Common myeloid progenitor, CD34-positive (primary cell): Measurements from ENCODE around the gene ARHGAP40.
A peak's percentile ranks its signal among the peaks of the same experiment; 100 is the strongest.

Experiments used
- CTCF ChIA-PET: fragments of 350-600 bp; sonication (Branson Sonifier 250); formaldehyde crosslinking; loops from one replicate; lab custom pipeline; 2021; ENCODE audit warnings: antibody characterized with exemption; lab: Charles Lee
- POLR2A ChIA-PET: fragments of 350-600 bp; sonication (Branson Sonifier 250); formaldehyde crosslinking; loops from one replicate; lab custom pipeline; 2021; ENCODE audit warnings: antibody characterized with exemption; lab: Charles Lee
- DNase-seq, 3 donors: peaks; one replicate each; pipeline versions ENCODE4 v3.0.0 to v3.0.0-alpha.2; 2013
- H3K27ac ChIP-seq, 2 experiments: 1 replicate in 1 of 2; 2 replicates in 1 of 2; pipeline ENCODE4 v1.7.0; 2013; ENCODE audit warnings: inconsistent platforms in 2 of 2, low read length in 2 of 2, mild to moderate bottlenecking in 2 of 2, low read depth in 1 of 2, moderate library complexity in 1 of 2; ENCODE audit not compliant: severe bottlenecking in 2 of 2, insufficient read depth in 1 of 2, poor library complexity in 1 of 2
- H3K27me3 ChIP-seq, 5 experiments: replicated peaks in 2 of 5; 1 replicate in 3 of 5; 2 replicates in 2 of 5; pipeline versions ENCODE4 v1.6.1 to v1.7.0; 2013; ENCODE audit warnings: low read length in 4 of 5, mild to moderate bottlenecking in 2 of 5, moderate library complexity in 2 of 5, inconsistent platforms in 1 of 5; ENCODE audit not compliant: insufficient read depth in 5 of 5, control insufficient read depth in 4 of 5
- H3K36me3 ChIP-seq, 4 experiments: 1 replicate in 2 of 4; 2 replicates in 2 of 4; pipeline versions ENCODE4 v1.6.1 to v1.7.0; 2013; ENCODE audit warnings: low read length in 3 of 4, control low read depth in 1 of 4, mild to moderate bottlenecking in 1 of 4; ENCODE audit not compliant: control insufficient read depth in 4 of 4, insufficient read depth in 4 of 4
- H3K4me1 ChIP-seq, 4 experiments: 1 replicate in 3 of 4; 2 replicates in 1 of 4; pipeline versions ENCODE4 v1.6.1 to v1.7.1; 2013; ENCODE audit warnings: low read length in 3 of 4, mild to moderate bottlenecking in 3 of 4, control low read depth in 1 of 4, inconsistent platforms in 1 of 4, moderate library complexity in 1 of 4; ENCODE audit not compliant: control insufficient read depth in 4 of 4, insufficient read depth in 4 of 4; ENCODE audit errors: control extremely low read depth in 1 of 4
- H3K4me3 ChIP-seq, 7 experiments: 1 replicate in 4 of 7; 2 replicates in 3 of 7; pipeline versions ENCODE4 v1.5.1 to v1.7.0; 2013; ENCODE audit warnings: mild to moderate bottlenecking in 7 of 7, low read length in 6 of 7, moderate library complexity in 6 of 7, inconsistent platforms in 2 of 7, low read depth in 2 of 7, control low read depth in 1 of 7; ENCODE audit not compliant: insufficient read depth in 4 of 7, control insufficient read depth in 1 of 7; ENCODE audit errors: extremely low read depth in 1 of 7
- H3K9me3 ChIP-seq, 5 experiments: 1 replicate in 4 of 5; 2 replicates in 1 of 5; pipeline versions ENCODE4 v1.6.1 to v1.7.1; 2013; ENCODE audit warnings: low read length in 4 of 5, mild to moderate bottlenecking in 2 of 5, inconsistent platforms in 1 of 5, low read depth in 1 of 5, moderate library complexity in 1 of 5; ENCODE audit not compliant: control insufficient read depth in 4 of 5, insufficient read depth in 2 of 5; ENCODE audit errors: control extremely low read depth in 1 of 5
- whole genome bisulfite sequencing: methylation state at CpG from one replicate; pipeline ENCODE4 v1.1.5; 2013; ENCODE audit not compliant: insufficient coverage; 5-methylcytosine and 5-hydroxymethylcytosine counted together

The ARHGAP40 gene

GRCh38 chr20:38669688-38670087 is 68.1 kb downstream of the ARHGAP40 start:
- ChIA-PET POLR2A (no interaction called here), CTCF (interaction anchor here (1.1 to 2.6 kb wide), 2 partner anchors 11 to 56 kb away, joined by 3 to 11 read pairs; no protein-coding TSS in a partner anchor)
- DNase-seq = no peak
- Histone ChIP-seq H3K4me3 (no peak overlapping the region), H3K36me3 (no peaks in the 10 kb centered on the region), H3K27ac (no peak overlapping the region), H3K4me1 (peaks cover 0 to 14% (median 10%) of the 10 kb centered on the region in 4 experiments), H3K27me3 (peaks cover 8 to 69% (median 24%) of the 10 kb centered on the region in 5 experiments), H3K9me3 (peaks cover 0 to under 1% (median 0%) of the 10 kb centered on the region in 5 experiments)

GRCh38 chr20:38670786-38671185 is 69.2 kb downstream of the ARHGAP40 start:
- WGBS = 90% methylated on average over 2 of the region's 3 CpGs

GRCh38 chr20:38671186-38671585 is 69.6 kb downstream of the ARHGAP40 start:
- CTCF ChIA-PET = interaction anchor here (1.1 to 1.4 kb wide), 3 partner anchors 13 to 54 kb away, joined by 4 to 6 read pairs (median 4); no protein-coding TSS in a partner anchor
- 28% methylated on average over 5 of the region's 6 CpGs for WGBS
- Histone ChIP-seq H3K9me3 (peaks cover 0 to 3% (median 0%) of the 10 kb centered on the region in 5 experiments), H3K36me3 (no peaks in the 10 kb centered on the region), H3K4me3 (no peak overlapping the region), H3K27me3 (peaks cover 9 to 74% (median 27%) of the 10 kb centered on the region in 5 experiments), H3K4me1 (peaks cover 0 to 16% (median 10%) of the 10 kb centered on the region in 4 experiments), H3K27ac (no peak overlapping the region)
- POLR2A ChIA-PET = no interaction called here
- DNase-seq = no peak

More at GRCh38 chr20:38670786-38671185, 69.2 kb downstream of the ARHGAP40 start:
- peaks cover 0 to 3% (median 0%) of the 10 kb centered on the region in 5 experiments for H3K9me3 ChIP-seq
- peaks cover 0 to 16% (median 10%) of the 10 kb centered on the region in 4 experiments for H3K4me1 ChIP-seq
- ChIA-PET CTCF (interaction anchor here (1.1 to 1.4 kb wide), 3 partner anchors 12 to 55 kb away, joined by 4 to 6 read pairs (median 4); no protein-coding TSS in a partner anchor), POLR2A (no interaction called here)
- no peak overlapping the region for H3K27ac ChIP-seq
- H3K36me3 ChIP-seq = no peaks in the 10 kb centered on the region
- peaks cover 8 to 71% (median 27%) of the 10 kb centered on the region in 5 experiments for H3K27me3 ChIP-seq
- H3K4me3 ChIP-seq = no peak overlapping the region
- no peak for DNase-seq

GRCh38 chr20:38671701-38672292 is 70.2 kb downstream of the ARHGAP40 start:
- 52% methylated on average over 3 of the region's 4 CpGs for WGBS
- peaks cover 0 to 16% (median 10%) of the 10 kb centered on the region in 4 experiments for H3K4me1 ChIP-seq
- no peak overlapping the region for H3K4me3 ChIP-seq
- peaks cover 11 to 77% (median 27%) of the 10 kb centered on the region in 5 experiments for H3K27me3 ChIP-seq
- H3K27ac ChIP-seq = no peak overlapping the region
- ChIA-PET POLR2A (no interaction called here), CTCF (interaction anchor here (1.1 to 1.4 kb wide), 3 partner anchors 13 to 54 kb away, joined by 4 to 6 read pairs (median 4); no protein-coding TSS in a partner anchor)
- no peak for DNase-seq
- H3K9me3 ChIP-seq = peaks cover 0 to 3% (median 0%) of the 10 kb centered on the region in 5 experiments
- H3K36me3 ChIP-seq = no peaks in the 10 kb centered on the region

- no peak for DNase-seq
- POLR2A ChIA-PET = no interaction called here
- H3K9me3 ChIP-seq = peaks cover 0 to 3% (median 0%) of the 10 kb centered on the region in 5 experiments
- no peak overlapping the region for H3K4me3 ChIP-seq
- WGBS = 75% methylated on average over 1 of the region's 3 CpGs
- H3K27me3 ChIP-seq = peaks cover 11 to 77% (median 24%) of the 10 kb centered on the region in 5 experiments
- no peaks in the 10 kb centered on the region for H3K36me3 ChIP-seq
- H3K4me1 ChIP-seq = peaks cover 0 to 16% (median 10%) of the 10 kb centered on the region in 4 experiments
- CTCF ChIA-PET = interaction anchor here (1.3 kb wide), 1 partner anchor 13 kb away, joined by 6 read pairs; no protein-coding TSS in a partner anchor
- no peak overlapping the region for H3K27ac ChIP-seq
These were observed 70.9 kb downstream of the ARHGAP40 start for GRCh38 chr20:38672504-38672903.

- Histone ChIP-seq H3K4me3 (peak overlapping the region in 3 of 7 experiments; percentile 47 to 52 (median 49)), H3K27me3 (peaks cover 11 to 73% (median 22%) of the 10 kb centered on the region in 5 experiments), H3K4me1 (peaks cover 0 to 16% (median 10%) of the 10 kb centered on the region in 4 experiments), H3K36me3 (no peaks in the 10 kb centered on the region), H3K9me3 (peaks cover 0 to 3% (median 0%) of the 10 kb centered on the region in 5 experiments), H3K27ac (no peak overlapping the region)
- ChIA-PET POLR2A (no interaction called here), CTCF (interaction anchor here (1.2 to 1.4 kb wide), 5 partner anchors 10 to 57 kb away, joined by 3 to 6 read pairs (median 3); no protein-coding TSS in a partner anchor)
- WGBS = 80% methylated on average over 2 of the region's 5 CpGs
- DNase-seq = no peak
These were observed 71.7 kb downstream of the ARHGAP40 start for GRCh38 chr20:38673261-38673660.

- Histone ChIP-seq H3K9me3 (peaks cover 0 to 3% (median 0%) of the 10 kb centered on the region in 5 experiments), H3K4me1 (peaks cover 0 to 16% (median 10%) of the 10 kb centered on the region in 4 experiments), H3K27ac (no peak overlapping the region), H3K36me3 (no peaks in the 10 kb centered on the region), H3K27me3 (peaks cover 11 to 72% (median 22%) of the 10 kb centered on the region in 5 experiments), H3K4me3 (peak overlapping the region; percentile 33 to 72 (median 52))
- peak in 2 of 3 donors; percentile 54 to 68 for DNase-seq
- WGBS = under 1% methylated on average over 12 of the region's 13 CpGs
- CTCF ChIA-PET = interaction anchor here (1.2 to 1.4 kb wide), 5 partner anchors 10 to 57 kb away, joined by 3 to 6 read pairs (median 3); no protein-coding TSS in a partner anchor
- POLR2A ChIA-PET = no interaction called here
These were observed 72.1 kb downstream of the ARHGAP40 start for GRCh38 chr20:38673725-38674091.
